Endothelial cell of umbilical vein (primary cell): ENCODE data around the gene MAP3K1. TPM values are rescaled to one million over a fixed set of nuclear protein-coding genes. Genes with fewer than 3 reads are reported as not detected.

Source experiments
- BruUV-seq: library from RNA; stranded (reverse); fragments of 400-500 nt; replicated peaks from 2 replicates; lab custom pipeline; 2021; lab: Mats Ljungman, UMichigan
- CTCF ChIA-PET: fragments of 300-600, 350-600 bp; sonication (Branson Sonifier 250); formaldehyde crosslinking; loops from one replicate; lab custom pipeline; 2021; ENCODE audit warnings: antibody characterized with exemption, inconsistent platforms; lab: Charles Lee
- POLR2A ChIA-PET: fragments of 300-600, 350-600 bp; sonication (Branson Sonifier 250); formaldehyde crosslinking; loops from one replicate; lab custom pipeline; 2021; ENCODE audit warnings: antibody characterized with exemption, inconsistent platforms; lab: Charles Lee
- DNase-seq: peaks from one replicate; pipeline ENCODE4 v3.0.0-alpha.2; 2011; ENCODE audit warnings: low read depth, low spot score
- FAIRE-seq: peaks from 2 replicates; lab custom pipeline; 2011; peaks lifted over from hg19 to GRCh38; lab: Jason Lieb, UNC
- H2AFZ ChIP-seq: 2 replicates; pipeline ENCODE4 v1.6.0; 2012; ENCODE audit warnings: low read depth, low read length, control low read depth, inconsistent platforms
- H3K27ac ChIP-seq: 2 replicates; pipeline ENCODE4 v1.5.1; 2011; ENCODE audit warnings: low read depth, mild to moderate bottlenecking, control low read depth, low read length, moderate library complexity; ENCODE audit not compliant: insufficient read depth
- H3K27me3 ChIP-seq, 2 experiments: 2 replicates each; pipeline versions ENCODE4 v1.6.0 to v1.6.1; 2011; ENCODE audit warnings: low read length in 2 of 2, mixed read lengths in 1 of 2; ENCODE audit not compliant: control insufficient read depth in 2 of 2, insufficient read depth in 2 of 2
- H3K36me3 ChIP-seq, 2 experiments: 2 replicates in 1 of 2; 3 replicates in 1 of 2; pipeline ENCODE4 v1.5.1; 2011; ENCODE audit warnings: low read length in 2 of 2, mild to moderate bottlenecking in 1 of 2, moderate library complexity in 1 of 2; ENCODE audit not compliant: control insufficient read depth in 2 of 2, insufficient read depth in 2 of 2; ENCODE audit errors: extremely low read depth in 1 of 2
- H3K4me1 ChIP-seq: 3 replicates; pipeline ENCODE4 v1.5.1; 2011; ENCODE audit warnings: mild to moderate bottlenecking, low read length; ENCODE audit not compliant: control insufficient read depth, insufficient read depth; ENCODE audit errors: extremely low read depth
- H3K4me2 ChIP-seq: 2 replicates; pipeline ENCODE4 v1.6.1; 2011; ENCODE audit warnings: low read length, control low read depth, mixed read lengths; ENCODE audit not compliant: insufficient read depth
- H3K4me3 ChIP-seq, 3 experiments: fragments of 200-600 bp in 1 of 3; sonication (generic), shearing (Covaris generic) in 1 of 3; replicated peaks in 1 of 3; 2 replicates each; pipeline ENCODE4 v1.5.1; 2011 to 2016; ENCODE audit warnings: control low read depth in 3 of 3, low read length in 3 of 3, mild to moderate bottlenecking in 2 of 3, inconsistent platforms in 1 of 3, low read depth in 1 of 3, moderate library complexity in 1 of 3; ENCODE audit not compliant: insufficient read depth in 1 of 3
- H3K79me2 ChIP-seq: 2 replicates; pipeline ENCODE4 v1.6.0; 2012; ENCODE audit warnings: low read length, inconsistent platforms; ENCODE audit not compliant: control insufficient read depth, insufficient read depth
- H3K9ac ChIP-seq: replicated peaks from 2 replicates; pipeline ENCODE3; 2011; ENCODE audit warnings: low read length, control low read depth; ENCODE audit not compliant: insufficient read depth; ENCODE audit errors: extremely low read depth
- H3K9me1 ChIP-seq: replicated peaks from 3 replicates; pipeline ENCODE4 v1.6.0; 2011; ENCODE audit warnings: mild to moderate bottlenecking, low read length; ENCODE audit not compliant: control insufficient read depth, insufficient read depth; ENCODE audit errors: extremely low read depth
- H3K9me3 ChIP-seq: replicated peaks from 2 replicates; pipeline ENCODE4 v1.5.1; 2012; ENCODE audit warnings: low read length, inconsistent platforms; ENCODE audit not compliant: control insufficient read depth, insufficient read depth
- H4K20me1 ChIP-seq: replicated peaks from 2 replicates; pipeline ENCODE3; 2011; ENCODE audit warnings: mild to moderate bottlenecking, low read length; ENCODE audit not compliant: control insufficient read depth, insufficient read depth; ENCODE audit errors: extremely low read depth
- EZH2 ChIP-seq: IDR thresholded peaks from 2 replicates; pipeline ENCODE4 v1.6.1; 2012; ENCODE audit warnings: borderline replicate concordance, low read depth, mild to moderate bottlenecking, moderate library complexity, low read length, inconsistent platforms; ENCODE audit not compliant: severe bottlenecking
- FOS ChIP-seq: IDR thresholded peaks from 2 replicates; pipeline ENCODE4 v1.6.1; 2011; ENCODE audit warnings: mild to moderate bottlenecking, low read length, moderate library complexity, borderline replicate concordance; ENCODE audit not compliant: insufficient read depth
- GATA2 ChIP-seq: IDR thresholded peaks from 2 replicates; pipeline ENCODE4 v1.7.0; 2011; ENCODE audit warnings: low read depth, mild to moderate bottlenecking, moderate library complexity, mixed read lengths, low read length; ENCODE audit not compliant: insufficient read length, insufficient read depth
- JUN ChIP-seq: IDR thresholded peaks from 2 replicates; pipeline ENCODE4 v1.6.1; 2011; ENCODE audit warnings: borderline replicate concordance, low read depth; ENCODE audit not compliant: insufficient read length, insufficient read depth
- MYC ChIP-seq: IDR thresholded peaks from one replicate; pipeline ENCODE4 v1.6.1; 2011; ENCODE audit warnings: mild to moderate bottlenecking, low read depth, low read length
- POLR2A ChIP-seq: IDR thresholded peaks from 2 replicates; pipeline ENCODE4 v1.6.1; 2012; ENCODE audit warnings: low read depth, mild to moderate bottlenecking, control low read depth, low read length
- POLR2AphosphoS5 ChIP-seq: IDR thresholded peaks from 2 replicates; pipeline ENCODE4 v1.6.1; 2012; ENCODE audit warnings: low read depth, mild to moderate bottlenecking, control low read depth, low read length, moderate library complexity; ENCODE audit not compliant: insufficient read depth
- dilution Hi-C: fragments of 300-500 bp; cut with MboI; formaldehyde crosslinking; loops from one replicate; pipeline ENCODE4 v1.15.0; 2019; ENCODE audit warnings: low sequenced_read_pairs; ENCODE audit not compliant: extremely low pct_ligation_motif_present
- intact Hi-C: fragments of 100-400 bp; cut with micrococcal nuclease; formaldehyde crosslinking; loops from one replicate; pipeline ENCODE4 v1.10.0; 2022
- polyA plus RNA-seq, 4 experiments: library from polyadenylated mRNA; depleted of rRNA in 3 of 4; stranded (reverse) in 3 of 4; unstranded in 1 of 4; fragments of >200 nt; gene quantifications; 2 replicates each; pipeline versions ENCODE4 v1.2.1 to v1.2.3, GENCODE V29; 2011 to 2012; ENCODE audit warnings: missing spikeins in 1 of 4
- total RNA-seq: library from RNA; stranded (reverse); gene quantifications from 2 replicates; pipeline ENCODE4 v1.2.3, GENCODE V29; 2021
- TF ChIP-seq, protein P1 (sequence below), 2 donors: IDR thresholded peaks; 1 replicate in 1 of 2; 2 replicates in 1 of 2; pipeline ENCODE4 v1.5.1; 2011; ENCODE audit warnings: low read length in 2 of 2, mild to moderate bottlenecking in 2 of 2, moderate library complexity in 2 of 2, control low read depth in 1 of 2, inconsistent platforms in 1 of 2, low read depth in 1 of 2; ENCODE audit not compliant: insufficient read depth in 1 of 2; ENCODE audit errors: extremely low read depth in 1 of 2
- TF ChIP-seq, protein P2 (sequence below): IDR thresholded peaks from 2 replicates; pipeline ENCODE4 v1.6.1; 2011; ENCODE audit not compliant: insufficient read depth, insufficient read length

Gene MAP3K1
- total and polyA plus RNA-seq, 2 donors (not counting 3 experiments of a cell fraction or from before 2014, with no cell fraction given), result 5.7 to 14.4 TPM

DNA sequence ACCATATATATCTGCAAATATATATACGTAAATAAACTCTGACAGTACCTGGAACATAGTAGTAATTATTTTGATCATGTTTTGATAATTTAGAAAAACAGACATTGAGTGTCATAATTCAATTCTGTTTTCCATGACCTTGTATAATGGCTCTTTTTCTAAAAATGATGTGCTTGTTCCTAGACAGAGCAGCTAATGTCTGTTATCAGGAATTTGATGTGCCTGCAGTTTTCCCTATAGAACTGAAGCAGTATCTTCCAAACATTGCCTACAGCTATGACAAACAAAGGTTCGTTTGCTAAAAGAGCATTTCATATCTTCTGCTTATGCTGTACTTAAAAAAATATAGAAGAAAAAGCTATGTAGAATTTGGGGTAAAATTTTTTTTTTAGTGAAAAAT is 99.3 kb downstream of the MAP3K1 start:
- intact Hi-C loops (no loop called here), dilution Hi-C loops (no loop called here)
- Histone ChIP-seq H3K36me3 (no peaks in the 10 kb centered on the region), H3K9me1 (no peaks in the 10 kb centered on the region), H3K79me2 (no peaks in the 10 kb centered on the region), H3K4me3 (no peak overlapping the region), H3K27me3 (no peaks in the 10 kb centered on the region), H3K4me2 (no peak overlapping the region), H3K9ac (no peak overlapping the region), H2AFZ (no peak overlapping the region), H3K27ac (no peak overlapping the region), H3K9me3 (no peaks in the 10 kb centered on the region), H4K20me1 (no peaks in the 10 kb centered on the region), H3K4me1 (peaks cover 5% of the 10 kb centered on the region)
- TF ChIP-seq JUN (no peak), EZH2 (no peak), POLR2AphosphoS5 (no peak), MYC (no peak), GATA2 (no peak), FOS (no peak), POLR2A (no peak)
- TF ChIP-seq, protein P1, sequence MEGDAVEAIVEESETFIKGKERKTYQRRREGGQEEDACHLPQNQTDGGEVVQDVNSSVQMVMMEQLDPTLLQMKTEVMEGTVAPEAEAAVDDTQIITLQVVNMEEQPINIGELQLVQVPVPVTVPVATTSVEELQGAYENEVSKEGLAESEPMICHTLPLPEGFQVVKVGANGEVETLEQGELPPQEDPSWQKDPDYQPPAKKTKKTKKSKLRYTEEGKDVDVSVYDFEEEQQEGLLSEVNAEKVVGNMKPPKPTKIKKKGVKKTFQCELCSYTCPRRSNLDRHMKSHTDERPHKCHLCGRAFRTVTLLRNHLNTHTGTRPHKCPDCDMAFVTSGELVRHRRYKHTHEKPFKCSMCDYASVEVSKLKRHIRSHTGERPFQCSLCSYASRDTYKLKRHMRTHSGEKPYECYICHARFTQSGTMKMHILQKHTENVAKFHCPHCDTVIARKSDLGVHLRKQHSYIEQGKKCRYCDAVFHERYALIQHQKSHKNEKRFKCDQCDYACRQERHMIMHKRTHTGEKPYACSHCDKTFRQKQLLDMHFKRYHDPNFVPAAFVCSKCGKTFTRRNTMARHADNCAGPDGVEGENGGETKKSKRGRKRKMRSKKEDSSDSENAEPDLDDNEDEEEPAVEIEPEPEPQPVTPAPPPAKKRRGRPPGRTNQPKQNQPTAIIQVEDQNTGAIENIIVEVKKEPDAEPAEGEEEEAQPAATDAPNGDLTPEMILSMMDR (IDR thresholded peaks at IDR 0.05; ENCODE audit: extremely low read depth in 1 of 2, insufficient read depth in 1 of 2, low read depth in 1 of 2, low read length in 2 of 2), result no peak
- TF ChIP-seq, protein P2, sequence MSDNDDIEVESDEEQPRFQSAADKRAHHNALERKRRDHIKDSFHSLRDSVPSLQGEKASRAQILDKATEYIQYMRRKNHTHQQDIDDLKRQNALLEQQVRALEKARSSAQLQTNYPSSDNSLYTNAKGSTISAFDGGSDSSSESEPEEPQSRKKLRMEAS, result no peak
- DNase-seq (no peak), FAIRE-seq (peak; percentile 40)
- CTCF ChIA-PET, result no interaction called here
- no TSS peak for BruUV-seq
- POLR2A ChIA-PET, result no interaction called here
